NCI-H1694 treated with DMSO at 0.1 percent for 48 hours (cell line): Measurements from ENCODE around the gene ATP2B2.

ENCODE experiments used
- DNase-seq: peaks from one replicate; lab custom pipeline; 2025; lab: John Stamatoyannopoulos, UW

The ATP2B2 gene

GRCh38 chr3:10493202-10493589 lies 12.2 kb downstream of the ATP2B2 start:
- no peak for DNase-seq

- DNase-seq: no peak
Measured at GRCh38 chr3:10492364-10493201, 12.8 kb downstream of the ATP2B2 start.

GRCh38 chr3:10489746-10490483 lies 15.5 kb downstream of the ATP2B2 start:
- DNase-seq: no peak

GRCh38 chr3:10487988-10488633 lies 17.3 kb downstream of the ATP2B2 start:
- DNase-seq: no peak

- no peak for DNase-seq
Measured at GRCh38 chr3:10485806-10486205, 19.6 kb downstream of the ATP2B2 start.

GRCh38 chr3:10485380-10485779 lies 20.0 kb downstream of the ATP2B2 start:
- no peak for DNase-seq

- DNase-seq: no peak
Measured at GRCh38 chr3:10484709-10485108, 20.7 kb downstream of the ATP2B2 start.

- no peak for DNase-seq
Measured at GRCh38 chr3:10483686-10484345, 21.6 kb downstream of the ATP2B2 start.

- DNase-seq: no peak
Measured at GRCh38 chr3:10483364-10483675, 22.1 kb downstream of the ATP2B2 start.

GRCh38 chr3:10482631-10483363 lies 22.6 kb downstream of the ATP2B2 start:
- no peak for DNase-seq

GRCh38 chr3:10480871-10481378 lies 24.5 kb downstream of the ATP2B2 start:
- DNase-seq: no peak

- DNase-seq: no peak
Measured at GRCh38 chr3:10479311-10479710, 26.1 kb downstream of the ATP2B2 start.

GRCh38 chr3:10475983-10476382 lies 29.4 kb downstream of the ATP2B2 start:
- DNase-seq: no peak

GRCh38 chr3:10474847-10475246 lies 30.5 kb downstream of the ATP2B2 start:
- DNase-seq: no peak

GRCh38 chr3:10474275-10474646 lies 31.1 kb downstream of the ATP2B2 start:
- DNase-seq: no peak

- DNase-seq: no peak
Measured at GRCh38 chr3:10473581-10474274, 31.7 kb downstream of the ATP2B2 start.

GRCh38 chr3:10472877-10473440 lies 32.4 kb downstream of the ATP2B2 start:
- no peak for DNase-seq

GRCh38 chr3:10471054-10471688 lies 34.2 kb downstream of the ATP2B2 start:
- DNase-seq: no peak

- DNase-seq: no peak
Measured at GRCh38 chr3:10470120-10471053, 35.0 kb downstream of the ATP2B2 start.
